Activated CD4-positive, alpha-beta T cell treated with anti-CD3 and anti-CD28 coated beads, Interleukin-2, amount 50 U/mL, for 16 hours (primary cell): ENCODE measurements around the gene RMI1.
A peak's percentile ranks its signal among the peaks of the same experiment; 100 is the strongest.
"Not testable (repeated sequence)": the region's sequence is repeated elsewhere in the genome, so short reads cannot be mapped to it uniquely, and the experiment has no call there.

Experiments used
- DNase-seq: peaks from one replicate; pipeline ENCODE4 v3.0.0-alpha.2; 2020

RMI1 gene

DNA sequence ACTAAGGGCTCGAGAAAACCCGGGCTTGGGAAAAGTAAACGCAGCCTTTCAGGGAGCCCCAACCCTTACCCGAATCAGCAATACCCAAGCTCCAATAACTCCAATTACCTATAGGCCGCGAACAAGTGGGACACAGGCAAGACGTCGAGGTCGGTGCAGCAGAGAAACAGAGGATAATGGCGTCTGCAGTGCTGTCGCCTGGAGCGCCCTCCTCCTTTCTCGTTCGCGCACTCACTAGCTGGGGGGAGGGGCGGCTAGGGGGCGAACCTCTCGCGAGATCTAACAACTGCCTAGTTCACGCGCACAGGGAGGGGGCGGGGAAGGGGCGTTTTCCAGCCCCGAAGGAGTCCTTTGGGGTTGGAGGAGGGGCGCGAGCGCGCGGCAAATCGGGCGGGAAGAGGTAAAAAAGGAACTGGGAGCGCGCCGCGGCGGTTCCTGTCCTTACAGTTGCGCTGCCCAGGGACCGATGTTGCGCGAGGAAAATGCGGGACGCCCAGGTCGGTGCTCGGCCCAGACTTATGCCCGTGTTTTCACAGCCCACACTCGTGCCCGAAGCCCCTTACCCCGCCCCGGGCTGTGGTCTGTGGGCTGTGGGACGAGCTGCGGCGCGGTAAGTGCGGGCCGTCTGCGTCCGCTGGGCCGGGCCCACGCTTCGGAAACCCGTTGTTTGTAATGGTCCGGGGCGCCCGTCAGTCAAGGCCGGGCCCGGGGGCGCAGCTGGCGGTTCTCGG, at the start of gene RMI1:
RMI1 (plus strand) TSS at position 411 of the 731 bp plus-strand sequence. CDS start 20,182 bp downstream, outside the sequence.
- DNase-seq = peak; percentile 99

DNA sequence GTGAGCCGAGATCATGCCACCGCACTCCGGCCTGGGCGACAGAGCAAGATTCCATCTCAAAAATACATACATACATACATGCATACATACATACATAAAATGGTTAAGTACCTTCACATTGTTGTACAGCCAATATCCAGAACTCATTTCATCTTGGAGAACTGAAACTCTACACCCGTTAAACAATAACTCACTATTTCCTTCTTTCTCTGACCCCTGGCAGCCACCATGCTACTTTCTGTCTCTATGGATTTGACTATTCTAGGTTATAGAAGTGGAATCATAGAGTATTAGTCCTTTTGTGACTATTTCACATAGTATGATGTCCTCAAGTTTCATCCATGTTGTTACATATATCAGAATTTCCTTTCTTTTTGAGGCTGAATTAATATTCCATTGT, 49.7 kb upstream of the RMI1 start:
- no peak for DNase-seq

DNA sequence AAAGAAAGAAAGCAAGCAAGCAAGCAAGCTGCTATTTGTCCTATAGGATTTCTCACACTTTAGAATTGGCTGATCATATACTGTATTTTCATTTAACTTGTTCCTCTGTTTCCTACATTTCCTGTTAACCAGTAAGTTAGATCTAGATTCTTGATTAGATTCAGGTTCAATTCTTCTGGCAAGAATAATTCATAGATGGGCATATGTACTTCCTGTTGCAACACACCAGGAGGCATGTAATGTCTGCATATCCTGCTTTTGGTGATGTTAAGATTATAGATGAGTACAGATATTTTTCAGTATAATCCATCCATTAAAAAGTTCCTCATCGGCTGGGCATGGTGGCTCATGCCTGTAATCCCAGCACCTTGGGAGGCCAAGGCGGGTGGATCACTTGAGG, 48.6 kb upstream of the RMI1 start:
- no peak for DNase-seq

DNA sequence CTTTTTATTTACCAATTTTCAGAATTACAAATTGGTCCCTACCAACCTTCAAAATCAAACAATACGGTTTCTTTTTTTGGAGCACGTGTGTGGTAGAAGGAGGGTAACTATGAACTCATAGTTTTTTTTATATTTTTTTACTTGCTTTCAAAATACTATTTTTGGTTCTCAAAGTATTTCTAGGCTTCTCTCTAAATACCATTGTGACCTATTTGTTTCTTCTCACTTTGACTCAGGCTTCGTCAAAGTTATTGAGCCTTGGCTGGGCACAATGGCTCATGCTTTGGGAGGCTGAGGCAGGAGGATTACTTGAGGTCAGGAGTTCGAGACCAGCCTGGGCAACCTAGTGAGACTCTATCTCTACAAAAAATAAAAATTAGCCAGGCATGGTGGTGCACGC, 47.8 kb upstream of the RMI1 start:
- DNase-seq = no peak

DNA sequence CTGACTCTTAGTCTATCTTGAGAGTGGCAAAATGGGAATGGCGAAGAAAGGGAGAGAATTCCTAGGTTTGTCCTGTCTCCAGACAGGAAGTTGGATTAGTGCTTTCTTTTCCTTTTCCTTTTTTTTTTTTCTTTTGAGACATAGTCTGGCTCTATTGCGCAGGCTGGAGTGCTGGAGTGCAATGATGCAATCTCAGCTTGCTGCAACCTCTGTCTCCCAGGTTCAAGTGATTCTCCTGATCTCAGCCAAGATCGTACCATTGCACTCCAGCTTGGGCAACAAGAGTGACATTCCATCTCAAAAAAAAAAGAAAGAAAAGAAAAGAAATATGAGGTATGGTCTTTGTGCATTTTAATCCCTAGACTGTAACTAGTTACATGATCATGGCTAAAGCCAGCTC, 46.8 kb upstream of the RMI1 start:
- DNase-seq = no peak

DNA sequence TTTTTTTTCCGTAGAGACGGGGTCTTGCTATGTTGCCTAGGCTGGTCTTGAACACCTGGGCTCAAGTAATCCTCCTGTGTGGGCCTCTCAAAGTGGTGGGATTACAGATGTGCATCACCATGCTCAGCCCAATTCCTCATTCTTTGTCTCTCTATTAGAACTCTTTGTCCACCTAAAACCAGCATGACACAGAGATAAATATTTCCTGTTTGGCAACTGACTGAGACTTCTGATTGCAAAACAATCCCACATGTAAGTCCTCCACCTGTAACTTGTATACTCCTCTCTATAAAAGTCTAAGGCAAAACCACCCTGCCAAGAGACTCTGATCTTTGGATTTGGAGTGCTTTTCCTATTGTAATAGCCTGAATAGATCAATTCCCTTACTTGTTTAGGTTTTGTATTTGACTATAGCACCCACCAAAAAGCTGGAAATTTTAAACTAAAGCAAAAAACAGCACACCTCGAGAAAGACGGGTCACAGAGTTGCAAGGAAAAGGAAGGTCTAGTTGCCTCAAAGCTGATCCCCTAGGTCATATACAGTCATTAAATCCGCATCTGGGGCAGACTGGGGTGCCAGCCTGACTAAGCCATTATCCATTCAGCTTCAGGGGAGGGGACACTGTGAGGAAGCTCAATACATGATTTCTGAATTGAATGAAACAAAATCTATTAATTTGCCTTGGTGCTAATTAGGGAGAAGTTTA, 45.9 kb upstream of the RMI1 start:
- no peak for DNase-seq

DNA sequence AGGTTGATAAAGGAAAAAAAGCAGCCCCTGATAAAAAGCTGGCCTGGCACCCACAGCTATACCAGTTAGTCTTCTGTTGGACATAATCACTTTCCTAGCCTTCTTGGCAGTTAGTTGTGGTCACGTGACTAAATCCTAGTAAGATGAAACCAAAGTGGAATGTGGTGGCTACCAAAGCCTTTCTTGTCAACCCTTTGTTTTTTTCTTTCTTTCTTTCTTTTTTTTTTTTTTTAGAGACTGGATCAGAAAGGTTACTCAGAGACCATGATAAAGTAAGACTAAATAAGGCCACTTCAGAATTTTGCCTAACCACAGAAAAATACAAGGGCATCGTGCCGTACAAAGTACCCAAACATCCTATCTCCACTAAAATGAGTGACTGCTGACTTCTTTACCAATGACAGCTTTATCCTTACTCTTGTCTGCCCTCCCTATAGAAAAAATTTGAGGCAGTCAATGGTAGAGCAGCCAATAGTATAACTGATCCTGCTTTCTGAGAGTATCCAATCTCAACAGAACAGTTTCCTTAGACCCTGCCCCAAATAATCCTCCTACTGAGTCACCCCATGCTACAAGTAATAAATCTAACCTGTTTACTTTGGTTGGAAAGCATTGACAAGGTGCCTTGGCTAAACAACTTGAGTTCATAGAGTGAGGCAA, 45.2 kb upstream of the RMI1 start:
- DNase-seq = no peak

DNA sequence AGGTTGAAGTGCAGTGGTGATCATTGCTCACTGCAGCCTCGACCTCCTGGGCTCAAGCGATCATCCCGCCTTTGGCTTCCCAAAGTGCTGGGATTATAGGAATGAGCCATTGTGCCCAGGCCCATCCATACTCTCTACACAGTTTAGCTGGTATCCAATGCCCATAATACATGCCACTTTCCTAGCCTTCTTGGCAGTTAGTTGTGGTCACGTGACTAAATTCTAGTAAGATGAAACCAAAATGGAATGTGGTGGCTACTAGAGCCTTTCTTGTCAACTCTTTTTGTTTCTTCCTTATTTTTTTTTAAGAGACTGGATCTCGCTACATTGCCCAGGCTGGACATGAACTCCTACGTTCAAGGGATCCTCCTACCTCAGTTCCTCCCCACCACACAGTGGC, 44.1 kb upstream of the RMI1 start:
- no peak for DNase-seq

DNA sequence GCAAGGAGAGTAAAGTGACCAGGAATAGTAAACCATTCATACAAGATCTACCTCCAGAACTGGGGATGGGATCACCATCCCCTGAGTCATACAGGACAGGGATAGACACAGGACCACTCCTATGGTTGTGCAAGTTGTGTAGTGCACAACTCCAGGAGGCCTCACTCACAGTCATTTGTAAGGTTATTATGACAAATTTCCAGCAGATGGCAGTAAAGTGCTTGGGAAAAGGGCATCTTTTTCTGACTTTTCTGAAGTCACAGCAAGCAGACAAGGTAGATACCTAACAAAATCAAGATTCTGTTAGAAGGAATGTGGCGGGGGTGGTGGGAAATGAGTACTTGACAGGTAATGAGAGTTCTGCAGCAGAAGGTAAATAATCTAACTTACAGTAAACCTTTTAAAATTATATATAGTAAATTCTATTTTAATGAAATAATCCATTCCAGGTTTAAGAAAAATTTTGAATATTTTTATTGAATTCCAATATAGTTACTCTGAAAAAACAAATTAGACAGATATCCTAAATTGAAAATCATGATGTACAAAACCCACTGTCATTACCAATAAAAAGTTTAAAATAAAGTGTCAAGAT, 42.6 kb upstream of the RMI1 start:
- DNase-seq = peak; percentile 77

DNA sequence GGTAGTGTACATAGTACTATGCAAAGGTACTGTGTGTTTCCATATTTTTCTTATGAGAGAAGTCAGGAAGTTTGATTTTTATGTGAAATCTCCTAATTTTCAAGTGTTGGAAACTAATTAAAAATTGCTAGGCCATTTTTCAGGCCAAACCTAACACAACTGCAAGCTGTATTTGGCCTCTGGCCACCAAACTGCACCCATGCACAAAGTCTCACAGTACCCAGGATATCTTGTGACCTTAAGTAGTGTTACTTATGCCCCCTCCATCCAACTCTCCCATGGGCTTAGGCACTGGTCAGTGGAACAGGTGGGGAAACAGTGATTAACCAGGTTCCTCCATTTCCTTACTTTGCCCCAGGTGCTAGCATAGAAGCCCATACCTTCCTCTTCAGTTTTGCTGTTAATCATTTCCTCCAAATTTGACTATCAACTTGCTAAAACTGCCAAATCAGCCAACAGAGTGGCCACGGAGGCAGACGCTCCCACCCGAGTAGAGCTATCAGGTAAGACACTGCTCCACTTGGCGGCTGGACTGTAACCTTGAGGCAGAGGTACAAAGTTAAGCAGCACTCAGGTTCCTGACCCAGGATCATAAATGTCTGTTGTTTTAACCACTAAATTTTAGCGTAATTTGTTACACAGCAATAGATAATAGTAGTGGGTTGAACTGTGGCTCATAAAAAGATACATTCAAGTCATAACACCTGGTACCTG, 39.9 kb upstream of the RMI1 start:
- no peak for DNase-seq

DNA sequence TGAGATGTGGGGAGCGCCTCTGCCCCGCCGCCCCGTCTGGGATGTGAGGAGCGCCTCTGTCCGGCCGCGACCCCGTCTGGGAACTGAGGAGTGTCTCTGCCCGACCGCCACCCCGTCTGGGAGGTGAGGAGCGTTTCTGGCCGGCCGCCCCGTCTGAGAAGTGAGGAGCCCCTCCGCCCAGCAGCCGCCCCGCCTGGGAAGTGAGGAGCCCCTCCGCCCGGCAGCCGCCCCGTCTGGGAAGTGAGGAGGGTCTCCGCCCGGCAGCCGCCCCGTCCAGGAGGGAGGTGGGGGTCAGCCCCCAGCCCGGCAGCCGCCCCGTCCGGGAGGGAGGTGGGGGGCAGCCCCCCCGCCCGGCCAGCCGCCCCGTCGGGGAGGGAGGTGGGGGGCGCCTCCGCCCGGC, 32.5 kb upstream of the RMI1 start:
- not testable (repeated sequence) for DNase-seq

DNA sequence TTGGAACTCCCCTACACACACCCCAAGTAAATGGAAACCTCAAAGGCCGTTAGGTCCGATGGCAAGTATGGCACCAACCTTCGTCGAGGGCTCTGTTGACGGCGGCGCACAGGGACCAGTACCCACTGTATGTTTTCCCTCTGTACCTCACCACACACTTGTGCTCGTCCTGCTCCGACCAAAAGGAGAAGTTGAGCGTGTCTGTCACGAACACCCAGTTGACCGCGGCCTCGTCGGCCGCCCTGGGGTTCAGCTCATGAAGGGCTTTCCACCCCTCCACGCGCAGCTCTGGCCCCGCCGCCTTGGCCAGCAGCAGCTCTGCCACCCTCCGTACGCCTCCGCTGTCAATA, 24.5 kb upstream of the RMI1 start:
- DNase-seq = peak; percentile 38

DNA sequence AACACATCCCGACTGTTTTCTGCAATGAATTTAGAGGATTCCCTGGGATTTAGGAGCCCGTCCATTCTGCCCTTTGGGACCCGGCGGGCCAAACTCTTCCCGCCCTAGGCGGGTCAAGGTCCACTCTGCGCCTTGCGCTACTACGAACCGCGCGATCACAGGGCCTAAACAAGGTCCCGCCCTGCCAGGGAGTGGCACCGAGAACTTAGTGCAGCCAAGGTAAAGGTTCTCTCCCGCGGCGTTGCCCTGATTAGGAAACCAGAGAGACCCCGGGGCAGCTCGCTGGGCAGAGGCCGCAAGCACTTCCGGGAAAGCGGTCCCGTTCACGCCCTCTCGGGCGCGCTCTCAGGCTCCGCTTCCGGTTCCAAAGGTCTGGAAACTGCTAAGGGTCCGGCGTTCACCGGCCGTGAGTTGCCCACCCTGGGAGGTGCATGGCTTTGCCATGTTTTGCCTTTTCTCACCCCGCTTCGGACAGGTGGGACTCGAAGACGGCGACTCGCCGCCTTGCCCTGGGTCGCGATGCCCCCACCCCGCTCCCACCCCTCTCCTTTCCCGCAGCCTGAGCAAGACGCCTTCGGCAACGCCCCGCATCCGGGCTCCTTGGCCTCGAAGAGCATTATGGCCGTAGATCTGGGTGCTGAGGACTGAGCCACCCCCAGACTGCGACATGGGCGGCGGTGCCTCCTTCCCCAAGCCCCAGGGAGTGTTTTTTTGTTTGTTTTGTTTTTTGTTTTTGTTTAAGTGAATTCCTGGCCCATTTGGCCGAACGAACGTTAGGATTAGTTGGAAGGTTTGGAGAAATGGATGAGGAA, 24.0 kb upstream of the RMI1 start:
- peak; percentile 76 for DNase-seq

DNA sequence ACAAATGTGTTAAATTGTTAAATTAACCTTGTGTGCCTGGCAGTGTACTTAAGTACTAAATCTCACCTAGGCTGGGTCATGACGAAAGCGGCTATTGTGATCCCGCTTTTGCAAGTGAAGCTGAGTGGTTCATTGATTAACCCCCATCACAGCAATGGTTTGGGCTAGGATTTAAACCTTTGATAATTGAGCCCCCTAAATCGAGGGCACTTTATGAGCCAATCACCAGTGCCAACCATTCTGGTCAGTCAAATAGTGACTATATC, 23.4 kb upstream of the RMI1 start:
- DNase-seq = no peak

DNA sequence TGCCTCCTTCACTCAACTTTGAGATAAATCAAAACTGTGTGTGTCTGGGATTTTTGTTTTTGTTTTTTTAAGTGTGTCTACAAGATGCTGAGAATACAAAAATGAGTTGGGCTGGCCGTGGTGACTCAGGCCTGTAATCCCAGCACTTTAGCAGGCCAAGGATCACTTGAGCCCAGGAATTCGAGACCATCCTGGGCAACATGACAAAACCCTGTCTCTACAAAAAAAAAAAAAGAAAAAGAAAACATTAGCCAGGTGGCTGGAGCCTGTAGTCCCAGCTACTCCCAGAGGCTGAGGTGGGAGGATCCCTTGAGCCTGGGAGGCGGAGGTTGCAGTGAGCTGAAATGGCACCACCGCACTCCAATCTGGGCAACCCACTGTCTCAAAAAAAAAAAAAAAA, 21.5 kb upstream of the RMI1 start:
- DNase-seq = no peak

DNA sequence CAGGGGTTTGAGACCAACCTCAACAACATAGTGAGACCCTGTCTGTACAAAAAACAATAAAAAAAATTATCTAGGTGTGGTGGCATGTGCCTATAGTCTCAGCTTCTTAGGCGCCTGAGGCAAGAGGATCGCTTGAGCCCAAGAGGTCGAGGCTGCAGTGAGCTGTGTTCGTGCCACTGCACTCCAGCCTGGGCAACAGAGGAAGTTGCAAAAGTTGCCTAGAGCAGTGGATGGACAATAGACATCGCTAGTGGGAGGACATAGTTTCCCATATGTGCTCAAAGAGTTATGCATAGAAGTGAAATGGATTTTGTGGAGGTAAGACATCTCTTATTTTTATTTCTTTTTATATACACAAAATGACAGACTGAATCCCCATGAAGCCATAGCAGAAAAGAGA, 19.6 kb upstream of the RMI1 start:
- no peak for DNase-seq

DNA sequence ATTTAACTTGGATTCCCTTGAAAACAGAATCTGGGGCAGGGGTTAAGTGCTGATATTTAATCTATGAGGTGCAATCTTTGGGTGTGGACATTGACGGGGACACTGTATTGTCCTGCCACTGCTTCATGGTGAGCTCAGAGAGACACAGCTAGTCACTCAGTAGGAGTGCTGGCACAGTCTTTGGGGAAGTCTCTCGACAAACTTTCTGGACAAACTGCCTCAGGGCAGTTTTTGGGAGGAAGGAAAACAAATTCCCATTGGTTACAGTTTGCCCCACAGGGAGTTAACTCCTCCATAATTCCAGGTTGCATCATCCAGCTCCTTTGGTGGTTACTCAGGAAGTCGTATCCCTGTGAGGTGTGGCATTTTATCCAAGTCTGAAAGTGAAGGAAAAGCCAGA, 18.4 kb upstream of the RMI1 start:
- DNase-seq = no peak

DNA sequence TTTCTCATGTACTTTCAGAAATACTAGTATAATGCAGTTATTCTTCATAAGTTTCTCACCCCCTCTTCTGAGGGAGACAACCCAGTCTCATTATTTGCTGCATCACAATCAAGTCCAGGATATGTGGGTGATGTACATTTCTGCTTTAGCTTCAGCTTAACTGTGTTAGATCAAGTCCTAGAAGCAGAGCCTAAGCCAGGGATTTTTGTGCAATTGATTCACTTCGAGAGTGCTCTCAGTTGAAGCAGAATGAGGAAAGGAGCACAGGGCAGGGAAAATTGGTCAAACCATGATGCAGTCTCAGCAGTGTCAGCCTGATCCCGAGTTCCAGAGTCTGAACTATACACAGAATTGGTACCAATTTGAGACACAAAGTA, 15.6 kb upstream of the RMI1 start:
- no peak for DNase-seq

DNA sequence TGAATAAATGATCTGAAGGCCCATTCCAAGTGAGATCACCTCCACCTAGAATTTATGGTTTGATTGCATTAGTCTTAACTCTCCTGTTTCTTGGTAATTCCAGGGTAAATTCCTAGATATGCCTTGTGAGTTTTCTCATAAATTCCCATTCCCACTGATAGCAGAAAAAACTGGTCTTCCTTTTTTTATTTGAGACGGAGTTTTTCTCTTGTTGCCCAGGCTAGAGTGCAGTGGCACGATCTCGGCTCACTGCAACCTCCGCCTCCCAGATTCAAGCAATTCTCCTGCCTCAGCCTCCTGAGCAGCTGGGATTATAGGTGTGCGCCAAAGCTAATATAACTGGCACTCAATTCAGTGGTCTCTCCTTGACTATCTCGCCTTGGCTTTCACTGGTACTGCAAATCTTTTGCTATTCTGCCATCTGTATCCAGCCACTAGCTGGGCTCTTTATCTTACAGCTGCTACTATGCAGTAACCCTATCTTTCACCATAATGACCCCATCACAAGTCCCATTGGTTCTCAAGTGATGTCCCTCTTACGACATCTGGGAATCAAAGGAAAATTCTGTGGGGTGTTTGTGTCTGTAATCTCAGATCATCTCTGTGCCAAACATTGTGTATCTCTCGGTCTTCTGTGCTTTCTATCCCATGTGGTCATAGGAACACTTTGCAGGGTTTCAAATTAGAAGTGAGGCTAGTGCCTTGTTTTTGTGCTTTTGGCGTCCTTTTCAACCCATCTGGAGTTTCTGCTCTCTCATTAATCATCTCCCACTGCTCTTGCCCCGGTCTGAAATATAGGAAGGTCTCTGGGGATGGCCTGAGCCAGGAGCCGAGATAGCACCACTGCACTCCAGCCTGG, 15.0 kb upstream of the RMI1 start:
- no peak for DNase-seq

DNA sequence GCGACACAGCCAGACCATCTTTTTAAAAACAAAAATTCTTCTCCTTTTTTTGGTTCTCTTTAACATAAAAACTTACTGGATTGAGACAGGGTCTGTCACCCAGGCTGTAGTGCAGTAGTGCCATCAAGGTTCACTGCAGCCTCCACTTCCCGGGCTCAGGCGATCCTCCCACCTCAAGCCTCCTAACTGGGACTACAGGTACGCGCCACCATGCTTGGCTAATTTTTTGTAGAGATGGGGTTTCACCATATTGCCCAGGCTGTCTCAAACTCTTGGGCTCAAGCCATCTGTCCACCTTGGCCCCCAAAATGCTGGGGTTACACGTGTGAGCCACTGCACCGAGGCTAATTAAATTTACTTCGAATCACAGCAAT, 14.4 kb upstream of the RMI1 start:
- DNase-seq = no peak

DNA sequence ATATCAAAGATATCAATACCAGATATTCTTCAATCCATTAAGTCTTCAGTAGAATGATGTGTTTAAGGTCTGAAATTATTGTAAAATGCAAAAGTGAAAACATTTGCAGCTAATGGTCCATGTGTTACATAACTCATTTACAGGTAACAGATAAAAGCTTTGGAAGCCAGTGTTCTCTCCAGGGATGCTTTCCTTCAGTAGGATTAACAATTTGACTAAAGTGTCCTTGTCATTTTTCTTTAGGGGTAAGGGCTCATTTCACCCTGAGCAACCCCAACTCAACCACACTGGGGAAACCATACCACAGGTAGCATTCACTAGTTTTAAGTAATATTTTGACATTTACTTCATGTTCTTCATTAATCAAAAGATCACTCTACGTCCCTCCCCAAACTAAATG, 13.5 kb upstream of the RMI1 start:
- no peak for DNase-seq

DNA sequence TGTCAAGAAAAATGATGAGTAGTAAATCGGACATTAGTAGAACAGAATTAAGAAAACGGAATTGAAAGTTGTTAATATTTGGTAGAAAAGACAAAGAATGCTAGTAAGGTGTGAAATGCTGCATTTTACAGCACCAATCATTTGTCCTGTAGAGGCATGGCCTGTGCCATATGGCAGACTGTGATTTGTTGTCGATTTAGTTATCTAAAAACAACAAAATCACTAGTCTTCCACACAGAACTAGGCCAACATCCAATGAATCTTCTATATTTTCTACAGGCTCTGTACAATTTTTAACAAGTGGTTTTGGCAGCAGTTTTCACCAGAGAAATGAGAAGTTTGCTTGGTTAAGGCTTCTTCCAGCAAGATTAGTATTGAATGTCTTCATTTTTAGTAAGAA, 11.0 kb upstream of the RMI1 start:
- no peak for DNase-seq
